GM18499 (cell line): ENCODE data around the gene EXPH5.

Experiments used
- ATAC-seq: cut with Tn5 transposase; IDR thresholded peaks from one replicate; pipeline ENCODE4 v1.9.1; 2021; ENCODE audit warnings: moderate number of reproducible peaks; ENCODE audit not compliant: insufficient read depth, unreplicated experiment

The EXPH5 gene

DNA sequence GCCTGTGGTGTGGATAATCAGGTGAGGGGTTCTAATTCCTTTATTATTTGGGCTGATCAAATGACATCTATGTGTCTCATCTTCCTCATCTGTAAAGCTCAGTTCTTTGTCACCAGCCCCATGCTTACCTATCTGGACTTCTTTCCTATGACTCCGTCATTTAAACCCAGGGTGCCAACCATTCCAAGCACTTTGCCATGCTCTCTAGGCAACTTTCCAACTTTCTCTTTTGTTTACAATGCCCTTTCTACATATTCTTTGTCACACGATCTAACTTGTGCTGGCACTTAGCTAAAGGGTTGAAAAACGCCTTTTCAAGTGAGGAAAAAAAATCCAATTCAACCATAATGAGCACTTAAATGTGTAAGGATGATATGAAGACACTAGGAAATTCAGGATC is 27.9 kb downstream of the EXPH5 start:
- no peak for ATAC-seq

- ATAC-seq: no peak
Measured at GRCh38 chr11:108562746-108563581, 30.6 kb downstream of the EXPH5 start.

- ATAC-seq: no peak
Measured at GRCh38 chr11:108561535-108561991, 32.0 kb downstream of the EXPH5 start.

- ATAC-seq: no peak
Measured at GRCh38 chr11:108559904-108560303, 33.7 kb downstream of the EXPH5 start.

DNA sequence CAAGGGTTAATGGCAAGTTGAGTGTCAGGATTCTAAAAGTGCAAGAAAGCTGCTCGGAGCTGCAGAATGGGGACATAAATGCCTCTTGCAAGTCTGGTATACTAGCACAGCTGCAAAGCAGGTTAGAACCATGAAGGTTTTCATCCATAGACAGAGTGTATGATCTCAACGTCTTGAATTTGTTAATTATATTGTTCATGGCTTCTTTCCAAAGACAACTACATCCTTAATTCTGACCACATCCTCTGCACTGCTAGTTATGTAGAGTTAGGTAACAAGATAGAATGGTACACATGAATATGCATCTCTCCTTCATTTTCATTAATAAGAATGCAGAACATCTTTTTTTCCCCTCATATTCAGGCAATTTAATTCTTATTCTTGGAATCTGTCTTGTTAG is 34.2 kb downstream of the EXPH5 start:
- ATAC-seq: no peak

- peak; percentile 67 for ATAC-seq
Measured at GRCh38 chr11:108558222-108558621, 35.3 kb downstream of the EXPH5 start.

DNA sequence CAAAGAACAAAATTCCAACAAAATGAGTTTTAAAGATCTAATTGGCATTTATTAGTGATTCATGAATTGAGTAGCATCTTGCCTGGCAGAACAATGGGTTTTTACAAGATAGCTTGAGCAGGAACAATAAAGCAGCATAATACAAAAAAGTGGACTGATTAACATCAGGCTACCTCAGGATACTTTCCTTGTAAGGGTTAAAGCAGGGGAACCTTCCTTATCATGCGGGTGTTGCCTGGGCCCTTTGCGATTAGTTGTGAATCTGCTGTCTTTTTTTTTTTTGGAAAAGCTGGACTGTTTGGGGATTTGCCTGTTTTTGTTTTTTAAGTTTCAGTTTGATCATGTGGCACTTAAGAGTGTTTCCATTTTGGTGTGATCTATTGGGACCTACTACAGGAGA is 37.5 kb downstream of the EXPH5 start:
- ATAC-seq: no peak

- no peak for ATAC-seq
Measured at GRCh38 chr11:108551651-108552462, 41.7 kb downstream of the EXPH5 start.

- ATAC-seq: no peak
Measured at GRCh38 chr11:108549319-108549885, 44.2 kb downstream of the EXPH5 start.

DNA sequence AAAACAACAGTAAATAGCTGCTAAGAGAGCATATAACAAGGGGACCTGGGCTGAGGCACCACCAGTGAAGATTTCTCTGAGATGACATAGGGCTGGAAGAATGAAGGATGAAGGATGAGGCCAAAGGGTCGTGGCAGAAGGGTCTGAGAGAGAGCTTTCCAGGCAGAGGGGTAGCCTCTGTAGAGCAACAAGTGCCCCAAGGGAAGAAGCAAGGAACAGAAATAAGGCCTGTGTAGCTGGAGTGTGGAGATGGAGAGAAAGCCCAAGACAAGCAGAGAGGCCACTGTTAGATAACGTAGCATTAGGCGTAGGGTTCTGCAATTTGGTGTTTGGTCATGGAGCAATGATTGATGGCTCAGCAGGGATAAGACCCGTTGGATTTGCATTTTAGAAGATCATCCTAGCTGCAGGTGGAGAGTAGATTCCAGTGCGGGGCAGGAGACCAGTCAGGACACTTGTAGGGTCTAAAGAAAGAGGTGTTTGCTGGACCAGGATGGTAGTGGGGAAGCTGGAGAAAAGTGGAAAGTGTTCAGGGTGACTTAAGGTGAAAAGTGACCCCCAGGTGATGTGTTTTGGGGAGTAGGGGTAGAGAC is 47.6 kb downstream of the EXPH5 start:
- ATAC-seq: no peak

DNA sequence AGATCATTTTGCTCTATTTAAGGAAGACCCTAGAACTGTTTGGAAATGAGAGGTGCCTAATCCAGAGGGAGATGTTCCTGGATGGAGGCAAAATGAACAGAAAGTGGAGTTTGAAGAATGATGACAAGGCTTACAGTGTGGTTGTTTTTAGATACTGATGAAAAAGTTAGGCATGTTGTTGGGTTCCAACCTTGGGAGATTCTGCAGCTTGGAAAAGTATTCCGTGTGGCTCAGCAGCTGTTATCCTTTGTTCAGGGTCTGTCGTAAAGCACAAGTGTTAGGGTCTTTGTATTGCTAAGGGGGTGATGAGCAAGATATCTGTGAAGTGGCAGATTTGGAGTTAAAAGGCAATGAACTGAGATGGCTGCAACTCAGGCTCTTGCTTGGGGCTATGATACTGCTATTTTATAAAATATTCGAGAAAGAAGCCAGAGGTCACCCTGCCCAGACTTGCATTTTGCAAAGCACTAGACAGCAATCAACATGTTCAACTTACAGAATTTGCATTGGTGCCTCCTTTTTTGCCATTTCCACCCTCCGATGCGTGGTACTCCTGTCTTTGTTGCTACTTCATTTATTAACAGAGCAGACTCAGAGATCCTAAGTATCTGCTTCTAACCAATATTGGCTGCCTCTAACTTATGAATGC is 50.1 kb downstream of the EXPH5 start:
- ATAC-seq: no peak

- ATAC-seq: no peak
Measured at GRCh38 chr11:108541531-108541930, 52.0 kb downstream of the EXPH5 start.

DNA sequence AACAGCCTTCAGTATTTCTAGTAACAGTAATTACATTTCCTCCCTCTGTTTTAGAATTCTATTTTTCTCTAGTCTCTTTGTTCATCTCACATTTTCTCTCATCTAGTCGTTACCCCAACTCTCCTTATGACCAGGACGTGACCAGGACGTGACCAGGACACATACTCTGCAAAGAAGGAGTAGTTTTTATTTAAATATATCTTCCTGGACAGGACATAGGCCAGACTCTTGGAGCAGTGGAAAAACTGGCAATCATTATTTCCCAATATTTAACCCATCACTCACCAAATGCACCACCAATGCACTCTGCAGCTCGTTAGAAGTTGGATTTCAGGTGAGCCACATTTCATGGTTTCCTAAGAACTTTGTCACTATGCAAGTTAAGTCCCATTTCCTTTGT is 55.1 kb downstream of the EXPH5 start:
- no peak for ATAC-seq

DNA sequence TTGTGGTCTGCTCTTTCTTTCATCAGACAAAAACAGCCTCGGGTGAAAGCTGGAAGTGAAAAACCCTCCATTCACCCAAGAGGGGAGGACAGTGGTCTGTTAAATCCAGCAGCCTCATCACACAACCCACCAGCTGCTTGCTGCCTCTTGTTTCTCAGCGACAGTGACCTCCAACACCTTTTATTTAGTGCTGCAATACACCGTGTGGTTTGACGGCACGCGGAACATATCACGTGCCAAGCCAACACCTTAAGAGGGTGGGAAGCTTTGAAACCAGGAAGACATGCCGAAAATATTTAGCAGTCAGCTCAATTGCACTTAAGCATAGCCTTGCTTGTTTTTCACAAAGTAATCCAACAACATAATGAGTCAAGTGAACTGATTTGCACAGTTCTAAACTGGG is 55.5 kb downstream of the EXPH5 start:
- ATAC-seq: no peak

GRCh38 chr11:108536783-108537182 is 56.8 kb downstream of the EXPH5 start:
- no peak for ATAC-seq

- ATAC-seq: no peak
Measured at GRCh38 chr11:108535384-108535955, 58.1 kb downstream of the EXPH5 start.

GRCh38 chr11:108534274-108534882 is 59.2 kb downstream of the EXPH5 start:
- ATAC-seq: no peak

DNA sequence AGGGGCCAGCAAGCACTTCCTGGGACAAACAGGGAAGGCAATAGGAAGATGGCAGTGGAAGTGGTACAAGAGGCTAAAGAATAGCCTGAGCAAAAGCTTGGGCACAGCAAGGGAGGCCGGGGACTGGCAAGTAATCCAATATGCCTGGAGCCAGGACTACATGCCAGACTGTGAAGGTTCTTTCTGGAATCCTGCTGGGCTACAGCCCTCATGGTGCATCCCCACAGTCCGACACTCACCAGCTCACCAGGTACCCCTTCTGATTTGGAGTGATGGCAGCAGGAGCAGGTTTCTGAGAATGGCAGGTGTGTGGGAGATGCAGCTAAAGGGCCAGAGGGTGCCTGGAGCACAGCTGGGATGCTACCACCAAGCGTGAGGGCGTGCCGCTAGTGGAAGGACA is 63.1 kb downstream of the EXPH5 start:
- ATAC-seq: no peak

GRCh38 chr11:108527382-108527781 is 66.2 kb downstream of the EXPH5 start:
- no peak for ATAC-seq
